Panc1 (cell line): ENCODE measurements around the gene EFNA5. TPM values are rescaled to one million over a fixed set of nuclear protein-coding genes. Genes with fewer than 3 reads are reported as not detected.

Source experiments
- ATAC-seq: fragments of 200-7000 bp; cut with Tn5 transposase; 2 replicates; pipeline ENCODE4 v1.9.1; 2020; ENCODE audit warnings: mild to moderate bottlenecking, moderate library complexity
- BruUV-seq: library from RNA; stranded (reverse); fragments of 400-500 nt; replicated peaks from 2 replicates; lab custom pipeline; 2021; lab: Mats Ljungman, UMichigan
- CTCF ChIA-PET: fragments of 300-600 bp; sonication (Branson Sonifier 250); formaldehyde crosslinking; loops from one replicate; lab custom pipeline; 2022; ENCODE audit warnings: antibody characterized with exemption; lab: Charles Lee
- POLR2A ChIA-PET: fragments of 300-600 bp; sonication (Branson Sonifier 250); formaldehyde crosslinking; loops from one replicate; lab custom pipeline; 2022; ENCODE audit warnings: antibody characterized with exemption; lab: Charles Lee
- DNase-seq: peaks from one replicate; pipeline ENCODE4 v3.0.0-alpha.2; 2010; ENCODE audit warnings: low read depth, low spot score
- H3K27ac ChIP-seq: 2 replicates; pipeline ENCODE4 v1.5.1; 2011; ENCODE audit warnings: mild to moderate bottlenecking, low read length, inconsistent platforms
- H3K27me3 ChIP-seq: fragments of 200-500 bp; sonication (Bioruptor generic); 2 replicates; pipeline ENCODE4 v1.6.0; 2014; ENCODE audit warnings: low read length, inconsistent platforms; ENCODE audit not compliant: control insufficient read depth, insufficient read depth
- H3K36me3 ChIP-seq: fragments of 200-500 bp; sonication (Bioruptor generic); 2 replicates; pipeline ENCODE4 v1.5.1; 2014; ENCODE audit warnings: inconsistent platforms, mild to moderate bottlenecking, low read length, moderate library complexity; ENCODE audit not compliant: control insufficient read depth, insufficient read depth
- H3K4me1 ChIP-seq: 2 replicates; pipeline ENCODE4 v1.5.1; 2011; ENCODE audit warnings: inconsistent platforms, mild to moderate bottlenecking, low read length, moderate library complexity; ENCODE audit not compliant: control insufficient read depth, insufficient read depth
- H3K4me3 ChIP-seq, 2 experiments: 2 replicates each; pipeline ENCODE4 v1.5.1; 2011 to 2012; ENCODE audit warnings: low read depth in 2 of 2, low read length in 2 of 2, mild to moderate bottlenecking in 2 of 2, inconsistent platforms in 1 of 2, moderate library complexity in 1 of 2
- H3K9me3 ChIP-seq: fragments of 200-500 bp; sonication (Bioruptor generic); 2 replicates; pipeline ENCODE4 v1.5.1; 2014; ENCODE audit warnings: low read depth, mild to moderate bottlenecking, inconsistent platforms, low read length, moderate library complexity; ENCODE audit not compliant: control insufficient read depth, insufficient read depth
- CTCF ChIP-seq: fragments of 450-650 bp; IDR thresholded peaks from 2 replicates; pipeline ENCODE4 v1.5.1; 2017; ENCODE audit warnings: mild to moderate bottlenecking
- POLR2AphosphoS5 ChIP-seq: IDR thresholded peaks from 2 replicates; pipeline ENCODE4 v1.6.1; 2012; ENCODE audit warnings: mild to moderate bottlenecking, low read depth, low read length, moderate library complexity
- SIN3A ChIP-seq: IDR thresholded peaks from 2 replicates; pipeline ENCODE4 v1.6.1; 2012; ENCODE audit warnings: low read depth, mild to moderate bottlenecking, low read length, moderate library complexity, borderline replicate concordance; ENCODE audit not compliant: insufficient read depth
- TCF7L2 ChIP-seq: IDR thresholded peaks from 2 replicates; pipeline ENCODE4 v1.6.1; 2011; ENCODE audit warnings: mild to moderate bottlenecking, low read depth, low read length, inconsistent platforms
- in situ Hi-C: cut with HindIII; loops from 2 replicates; pipeline ENCODE4 v1.10.0; 2016; ENCODE audit warnings: low sequenced_read_pairs, low pct_unique_long_range_greater_than_20kb
- intact Hi-C: fragments of 100-400 bp; cut with micrococcal nuclease; formaldehyde crosslinking; loops from one replicate; pipeline ENCODE4 v1.10.0; 2022; ENCODE audit not compliant: unreplicated experiment
- total RNA-seq: library from RNA; stranded (reverse); gene quantifications from one replicate; pipeline ENCODE4 v1.2.1, GENCODE V29; 2021; ENCODE audit not compliant: unreplicated experiment
- TF ChIP-seq, protein P1 (sequence below), 2 experiments: IDR thresholded peaks; 2 replicates each; pipeline ENCODE4 v1.6.1; 2011 to 2012; ENCODE audit warnings: low read depth in 2 of 2, control low read depth in 1 of 2, low read length in 1 of 2, mild to moderate bottlenecking in 1 of 2, moderate library complexity in 1 of 2; ENCODE audit not compliant: insufficient read depth in 1 of 2

EFNA5 gene
- total RNA-seq, 1 experiment from 2014 or later: 30.5 TPM

DNA sequence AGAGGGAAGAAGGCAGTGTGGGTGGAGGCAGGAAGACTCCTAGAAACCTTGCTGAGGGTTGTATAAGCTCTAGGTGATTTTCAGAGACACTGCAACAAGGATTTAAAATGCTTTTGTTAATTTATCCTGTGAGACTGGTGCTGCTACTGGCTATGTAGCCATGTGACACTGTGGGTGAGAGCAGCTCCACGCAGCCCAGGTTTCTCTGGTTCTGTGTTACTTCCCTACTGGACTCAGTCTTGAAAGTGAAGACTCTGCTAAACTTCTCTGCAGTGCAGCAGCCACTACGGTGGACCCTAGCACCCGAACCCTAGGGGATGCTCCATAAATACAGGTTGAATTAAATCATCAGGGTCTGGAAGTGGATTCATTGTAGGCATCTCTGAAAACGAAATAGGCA is 25.8 kb upstream of the EFNA5 start:
- ChIA-PET CTCF (no interaction called here), POLR2A (no interaction called here)
- in situ Hi-C loops: no loop called here

DNA sequence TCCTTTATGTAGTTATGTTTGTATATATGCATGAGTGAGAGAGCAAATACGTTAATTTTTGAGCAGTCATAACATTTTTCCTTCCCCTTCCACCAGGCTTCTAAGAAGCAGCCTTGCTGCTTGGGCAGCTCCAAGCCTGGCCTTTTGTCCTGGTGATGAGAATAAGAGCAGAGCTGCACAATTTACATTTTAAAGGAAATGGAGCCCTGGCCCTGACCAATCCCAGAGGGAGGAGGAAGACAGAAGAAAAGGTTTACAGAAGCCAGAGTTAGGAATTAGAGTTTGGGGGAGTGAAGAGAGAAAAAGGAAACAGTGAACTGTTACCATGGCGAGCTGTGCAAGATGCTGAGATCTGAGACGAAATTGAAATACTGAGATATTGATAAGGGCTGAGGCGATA is 25.3 kb upstream of the EFNA5 start:
- intact Hi-C loops: no loop called here
- BruUV-seq: no TSS peak
- no peaks in the 10 kb centered on the region for H3K4me1 ChIP-seq
- DNase-seq: no peak
- in situ Hi-C loops: no loop called here
- TF ChIP-seq POLR2AphosphoS5 (no peak), SIN3A (no peak), TCF7L2 (no peak), CTCF (no peak)
- TF ChIP-seq, protein P1, sequence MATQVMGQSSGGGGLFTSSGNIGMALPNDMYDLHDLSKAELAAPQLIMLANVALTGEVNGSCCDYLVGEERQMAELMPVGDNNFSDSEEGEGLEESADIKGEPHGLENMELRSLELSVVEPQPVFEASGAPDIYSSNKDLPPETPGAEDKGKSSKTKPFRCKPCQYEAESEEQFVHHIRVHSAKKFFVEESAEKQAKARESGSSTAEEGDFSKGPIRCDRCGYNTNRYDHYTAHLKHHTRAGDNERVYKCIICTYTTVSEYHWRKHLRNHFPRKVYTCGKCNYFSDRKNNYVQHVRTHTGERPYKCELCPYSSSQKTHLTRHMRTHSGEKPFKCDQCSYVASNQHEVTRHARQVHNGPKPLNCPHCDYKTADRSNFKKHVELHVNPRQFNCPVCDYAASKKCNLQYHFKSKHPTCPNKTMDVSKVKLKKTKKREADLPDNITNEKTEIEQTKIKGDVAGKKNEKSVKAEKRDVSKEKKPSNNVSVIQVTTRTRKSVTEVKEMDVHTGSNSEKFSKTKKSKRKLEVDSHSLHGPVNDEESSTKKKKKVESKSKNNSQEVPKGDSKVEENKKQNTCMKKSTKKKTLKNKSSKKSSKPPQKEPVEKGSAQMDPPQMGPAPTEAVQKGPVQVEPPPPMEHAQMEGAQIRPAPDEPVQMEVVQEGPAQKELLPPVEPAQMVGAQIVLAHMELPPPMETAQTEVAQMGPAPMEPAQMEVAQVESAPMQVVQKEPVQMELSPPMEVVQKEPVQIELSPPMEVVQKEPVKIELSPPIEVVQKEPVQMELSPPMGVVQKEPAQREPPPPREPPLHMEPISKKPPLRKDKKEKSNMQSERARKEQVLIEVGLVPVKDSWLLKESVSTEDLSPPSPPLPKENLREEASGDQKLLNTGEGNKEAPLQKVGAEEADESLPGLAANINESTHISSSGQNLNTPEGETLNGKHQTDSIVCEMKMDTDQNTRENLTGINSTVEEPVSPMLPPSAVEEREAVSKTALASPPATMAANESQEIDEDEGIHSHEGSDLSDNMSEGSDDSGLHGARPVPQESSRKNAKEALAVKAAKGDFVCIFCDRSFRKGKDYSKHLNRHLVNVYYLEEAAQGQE (IDR thresholded peaks at IDR 0.05; ENCODE audit: insufficient read depth in 1 of 2, low read depth in 2 of 2, low read length in 1 of 2): no peak
- POLR2A ChIA-PET: no interaction called here
- no peaks in the 10 kb centered on the region; the same call in 1 of the 2 replicates for H3K27me3 ChIP-seq
- ATAC-seq: no peak
- CTCF ChIA-PET: no interaction called here
- no peaks in the 10 kb centered on the region for H3K36me3 ChIP-seq
- no peaks in the 10 kb centered on the region for H3K9me3 ChIP-seq
- H3K27ac ChIP-seq: no peak overlapping the region
- no peak overlapping the region for H3K4me3 ChIP-seq

More for the DNA sequence above, 25.8 kb upstream of the EFNA5 start:
- TF ChIP-seq SIN3A (no peak), CTCF (no peak), TCF7L2 (no peak), POLR2AphosphoS5 (no peak)
- TF ChIP-seq, protein P1 (IDR thresholded peaks at IDR 0.05; ENCODE audit: insufficient read depth in 1 of 2, low read depth in 2 of 2, low read length in 1 of 2): no peak
- intact Hi-C loops: no loop called here
- Histone ChIP-seq H3K36me3 (no peaks in the 10 kb centered on the region), H3K4me1 (no peaks in the 10 kb centered on the region), H3K4me3 (no peak overlapping the region), H3K27me3 (no peaks in the 10 kb centered on the region; the same call in 1 of the 2 replicates), H3K27ac (no peak overlapping the region), H3K9me3 (no peaks in the 10 kb centered on the region)
- no TSS peak for BruUV-seq
- ATAC-seq: no peak
- no peak for DNase-seq
